ENCODE measurements around the gene UCP2.
"Not testable (repeated sequence)": the region's sequence is repeated elsewhere in the genome, so short reads cannot be mapped to it uniquely, and the experiment has no call there.

Gene UCP2

GRCh38 chr11:73936047-73936446, 46.6 kb downstream of the UCP2 start:
- DNase-seq = not testable (repeated sequence)

DNA sequence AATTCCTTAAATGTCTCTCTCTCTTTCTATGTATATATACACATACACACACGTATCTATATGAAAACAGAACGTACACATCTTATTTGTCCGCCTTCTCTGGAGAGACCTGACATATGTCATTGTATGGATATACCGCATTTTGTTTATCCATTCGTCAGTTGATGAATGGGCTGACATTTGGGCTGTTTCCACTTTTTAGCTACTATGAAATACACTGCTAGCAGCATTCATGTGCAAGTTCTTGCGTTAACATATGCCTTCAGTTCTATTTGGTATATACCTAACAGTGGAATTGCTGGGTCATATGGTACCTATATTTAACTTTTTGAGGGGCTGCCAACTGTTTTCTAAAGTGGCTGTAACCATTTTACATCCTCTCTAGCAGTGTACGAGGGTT, 49.9 kb downstream of the UCP2 start:
- DNase-seq = no peak

DNA sequence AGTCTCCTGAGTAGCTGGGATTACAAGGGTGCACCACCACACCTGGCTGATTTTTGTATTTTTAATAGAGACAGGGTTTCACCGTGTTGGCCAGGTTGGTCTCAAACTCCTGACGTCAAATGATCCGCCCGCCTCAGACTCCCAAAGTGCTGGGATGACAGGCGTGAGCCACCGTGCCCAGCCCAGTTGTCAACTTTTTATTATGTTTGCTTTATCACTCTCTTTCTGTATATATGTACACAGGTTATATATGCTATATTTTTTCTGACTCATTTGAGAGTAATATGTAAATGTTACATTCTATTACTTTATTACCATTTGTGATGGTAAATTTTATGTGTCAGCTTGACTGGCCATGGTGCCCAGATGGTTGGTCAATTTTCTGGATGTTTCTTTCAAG, 50.7 kb downstream of the UCP2 start:
- DNase-seq = no peak

DNA sequence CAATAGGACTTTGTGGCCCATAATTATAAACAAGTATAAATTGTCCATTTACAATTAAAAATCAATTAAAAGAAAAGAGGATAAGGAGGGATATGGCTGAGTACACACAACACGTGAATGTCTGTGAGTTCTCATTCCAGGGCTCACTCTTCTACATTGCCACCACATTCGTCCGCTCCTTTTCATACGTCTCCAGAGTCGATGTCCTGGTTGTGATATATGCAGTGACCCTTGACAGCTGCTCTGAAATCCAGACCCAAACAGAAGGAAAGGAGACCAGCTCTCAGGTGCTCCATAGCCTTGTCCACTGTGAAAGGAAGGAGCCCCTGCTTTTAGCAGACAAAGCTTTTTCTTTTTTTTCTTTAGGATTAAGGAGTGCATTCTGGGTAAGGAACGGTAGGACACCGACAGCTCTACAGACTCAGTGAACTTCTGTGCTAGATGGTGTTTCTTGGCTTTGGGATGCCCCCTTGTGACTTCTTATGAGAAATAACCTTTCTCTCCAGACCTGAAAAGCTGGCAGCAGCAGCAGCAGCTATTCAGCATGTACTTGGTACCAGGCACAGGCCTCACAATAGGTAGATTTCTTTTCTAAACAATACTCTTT, 51.5 kb downstream of the UCP2 start:
- peak; percentile 21 for DNase-seq

DNA sequence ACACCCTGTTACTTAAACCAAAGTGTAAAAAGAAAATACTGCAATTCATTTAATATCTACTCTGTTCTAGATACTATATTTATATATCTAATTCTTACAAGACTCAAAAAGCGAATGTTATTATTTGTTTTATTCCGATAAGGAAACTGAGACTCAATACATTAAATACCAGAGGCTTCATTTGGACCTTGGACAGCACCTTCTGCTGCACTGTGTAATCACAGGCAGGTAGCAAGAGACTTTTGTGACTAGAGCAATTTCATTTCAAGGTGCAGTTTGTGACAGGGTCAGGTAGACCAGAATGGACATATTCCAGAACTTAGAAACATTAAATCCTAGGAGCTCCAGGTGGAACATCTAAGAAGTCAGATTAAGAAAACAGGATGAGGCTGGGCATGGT, 53.3 kb downstream of the UCP2 start:
- no peak for DNase-seq

Measured in DMS153 (cell line).